Forelimb muscle (tissue), 1 donor: ENCODE data around the gene OR10K2. TPM values are rescaled to one million over a fixed set of nuclear protein-coding genes. Genes with fewer than 3 reads are reported as not detected.

Source experiments
- DNase-seq: peaks from one replicate; pipeline ENCODE4 v3.0.0-alpha.2; 2013; ENCODE audit warnings: low read depth
- polyA plus RNA-seq: library from polyadenylated mRNA; unstranded; fragments of 120-200 nt; gene quantifications from one replicate; pipeline ENCODE4 v1.2.1, GENCODE V29; 2013; ENCODE audit not compliant: insufficient read length

Gene OR10K2
- polyA plus RNA-seq, 1 donor: not detected

GRCh38 chr1:158371188-158371953, 54.7 kb downstream of the OR10K2 start:
- DNase-seq: no peak

Other genes starting within 250 kb of the OR10K2 start
- gene CD1D, start 245.3 kb downstream of the OR10K2 start, polyA plus RNA-seq: 1.3 TPM
- gene CD1A, start 171.8 kb downstream of the OR10K2 start, polyA plus RNA-seq: not detected
- gene CD1C, start 136.3 kb downstream of the OR10K2 start, polyA plus RNA-seq: 1.4 TPM
- not detected for gene CD1B, start 94.7 kb downstream of the OR10K2 start, polyA plus RNA-seq
- 0.35 TPM for gene CD1E, start 72.3 kb downstream of the OR10K2 start, polyA plus RNA-seq
- gene OR10T2, start 26.8 kb downstream of the OR10K2 start, polyA plus RNA-seq: not detected
- gene OR10K1, start 35.6 kb upstream of the OR10K2 start, polyA plus RNA-seq: 0.04 TPM
- gene OR10R2, start 46.0 kb upstream of the OR10K2 start, polyA plus RNA-seq: not detected
- not detected for gene OR6Y1, start 128.2 kb upstream of the OR10K2 start, polyA plus RNA-seq
- not detected for gene OR6P1, start 144.3 kb upstream of the OR10K2 start, polyA plus RNA-seq
- not detected for gene OR10X1, start 153.7 kb upstream of the OR10K2 start, polyA plus RNA-seq
- 0.13 TPM for gene OR10Z1, start 179.0 kb upstream of the OR10K2 start, polyA plus RNA-seq